HG02943 (cell line): Measurements from ENCODE around the gene UBE2E2.
"Not testable (repeated sequence)": the region's sequence is repeated elsewhere in the genome, so short reads cannot be mapped to it uniquely, and the experiment has no call there.

Experiments used
- ATAC-seq: cut with Tn5 transposase; IDR thresholded peaks from one replicate; pipeline ENCODE4 v1.9.1; 2021; ENCODE audit warnings: mild to moderate bottlenecking, low read depth, moderate library complexity; ENCODE audit not compliant: unreplicated experiment

Gene UBE2E2

DNA sequence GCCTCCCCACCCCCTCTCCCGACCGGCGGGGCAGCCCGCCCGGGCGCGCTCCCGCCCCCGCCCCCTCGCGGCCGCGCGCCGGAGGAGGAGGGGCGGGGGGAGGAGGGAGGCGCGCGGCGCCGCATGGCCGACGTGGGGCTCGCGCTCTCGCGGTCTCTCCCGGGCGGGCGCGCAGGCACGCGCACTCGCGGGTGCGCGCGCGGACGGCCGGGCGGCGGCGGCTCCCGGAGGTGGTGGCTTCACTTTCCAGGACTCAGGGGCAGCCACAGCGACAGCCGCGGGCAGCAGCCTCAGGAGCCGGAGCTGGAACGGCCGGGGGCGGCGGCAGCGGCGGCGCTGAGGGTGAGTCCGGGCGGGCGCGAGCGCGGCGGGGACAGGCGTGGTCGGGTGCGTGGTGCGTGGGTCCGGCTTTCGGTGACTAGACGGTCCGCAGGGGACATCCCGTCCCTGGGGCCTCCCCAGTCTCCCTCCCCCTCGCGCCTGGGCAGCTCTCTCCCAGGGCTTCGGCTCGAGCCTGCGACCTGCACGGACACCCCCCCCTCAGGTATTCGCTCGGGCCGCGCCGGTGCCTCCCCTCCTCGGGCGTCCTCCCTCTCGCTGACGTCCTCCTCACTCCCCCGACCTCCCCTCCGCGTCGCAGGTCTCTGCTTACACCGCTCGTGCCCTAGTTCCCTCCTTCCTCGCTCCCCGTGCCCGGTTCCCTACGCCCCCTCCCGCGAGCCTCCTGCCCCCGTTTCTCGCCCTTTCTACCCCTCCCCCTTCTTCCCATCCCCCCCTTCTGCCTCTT lies at the start of gene UBE2E2:
Gene UBE2E2, plus strand, starts transcription at position 407 of the 787 bp plus-strand sequence.
- peak; percentile 62 for ATAC-seq

DNA sequence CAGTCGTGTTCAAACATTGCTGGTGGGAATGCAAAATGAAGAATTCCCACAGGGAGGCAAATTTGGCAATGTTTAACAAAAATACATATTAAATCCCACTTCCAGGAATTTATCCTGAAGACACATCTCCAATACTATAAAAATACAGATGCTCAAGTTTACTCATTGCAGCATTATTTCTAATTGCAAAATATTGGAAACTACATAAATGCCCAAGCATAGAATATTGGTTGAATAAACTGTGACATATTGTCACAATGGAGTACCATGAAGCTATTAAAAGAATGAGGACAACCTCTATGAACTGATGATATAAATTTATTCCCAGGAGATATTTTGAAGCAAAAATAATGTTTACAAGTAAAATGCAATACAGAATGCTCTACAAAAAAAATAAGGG lies 49.7 kb upstream of the UBE2E2 start:
- no peak for ATAC-seq

- no peak for ATAC-seq
Measured at GRCh38 chr3:23157331-23157730, 45.8 kb upstream of the UBE2E2 start.

GRCh38 chr3:23159929-23160328 lies 43.2 kb upstream of the UBE2E2 start:
- ATAC-seq = no peak

DNA sequence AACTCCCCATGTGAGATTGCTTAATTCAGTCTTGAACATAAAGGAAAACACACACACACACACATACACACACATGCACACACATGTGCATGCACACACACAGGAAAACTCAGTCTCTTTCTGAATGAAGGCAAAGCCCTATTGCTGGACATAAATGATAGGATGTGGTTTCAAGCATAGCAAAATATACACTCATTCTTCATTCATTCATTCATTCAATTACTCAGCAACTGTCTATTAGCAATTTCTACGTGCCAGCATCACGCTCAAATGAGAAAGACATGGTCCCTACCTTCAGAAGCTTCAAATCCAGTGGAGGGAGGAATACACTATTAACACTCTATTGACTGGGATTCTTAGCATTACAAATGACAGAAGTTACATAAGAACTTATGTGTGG lies 41.8 kb upstream of the UBE2E2 start:
- no peak for ATAC-seq

- peak; percentile 52 for ATAC-seq
Measured at GRCh38 chr3:23161896-23162570, 41.1 kb upstream of the UBE2E2 start.

- ATAC-seq = peak; percentile 50
Measured at GRCh38 chr3:23162934-23163333, 40.2 kb upstream of the UBE2E2 start.

DNA sequence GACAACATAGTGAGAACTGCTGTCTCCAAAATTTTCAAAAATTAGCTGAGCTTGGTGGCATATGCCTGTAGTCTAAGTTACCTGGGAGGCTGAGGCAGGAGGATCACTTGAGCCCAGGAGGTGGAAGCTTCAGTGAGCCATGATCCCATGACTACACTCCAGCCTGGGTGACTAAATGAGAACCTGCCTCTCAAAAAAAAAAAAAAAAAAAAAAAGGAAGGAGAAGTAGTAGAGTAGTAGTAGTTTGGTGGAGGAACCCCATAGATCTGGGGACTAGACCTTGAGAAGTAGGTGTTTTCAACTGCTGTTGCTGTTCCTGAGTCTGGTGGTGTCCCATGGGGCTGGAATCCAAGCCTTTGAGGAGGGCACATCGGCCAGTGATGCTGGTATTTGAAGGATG lies 38.4 kb upstream of the UBE2E2 start:
- no peak for ATAC-seq

DNA sequence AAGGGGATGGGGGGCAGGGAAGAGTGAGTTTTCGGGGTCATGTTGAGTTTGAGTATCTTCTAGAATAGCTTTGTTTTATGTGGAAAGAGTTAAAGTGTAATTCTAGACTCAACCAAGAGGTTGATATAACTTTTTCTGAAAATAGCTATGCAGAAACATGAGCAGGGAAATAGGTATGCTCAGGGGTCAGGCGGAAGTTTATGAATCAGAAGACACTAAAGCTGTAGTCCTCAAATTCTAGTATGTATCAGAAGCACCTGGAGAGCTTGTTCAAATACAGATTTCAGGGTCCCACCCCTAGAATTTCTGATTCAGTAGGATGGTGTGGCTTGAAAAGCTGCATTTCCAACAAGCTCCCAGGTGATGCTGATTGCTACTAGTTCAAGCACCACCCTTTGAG lies 37.6 kb upstream of the UBE2E2 start:
- no peak for ATAC-seq

GRCh38 chr3:23166276-23166675 lies 36.9 kb upstream of the UBE2E2 start:
- no peak for ATAC-seq

GRCh38 chr3:23166845-23167244 lies 36.3 kb upstream of the UBE2E2 start:
- no peak for ATAC-seq

GRCh38 chr3:23169551-23169950 lies 33.6 kb upstream of the UBE2E2 start:
- ATAC-seq = no peak

GRCh38 chr3:23170291-23170690 lies 32.8 kb upstream of the UBE2E2 start:
- no peak for ATAC-seq

GRCh38 chr3:23172059-23172458 lies 31.1 kb upstream of the UBE2E2 start:
- ATAC-seq = no peak

DNA sequence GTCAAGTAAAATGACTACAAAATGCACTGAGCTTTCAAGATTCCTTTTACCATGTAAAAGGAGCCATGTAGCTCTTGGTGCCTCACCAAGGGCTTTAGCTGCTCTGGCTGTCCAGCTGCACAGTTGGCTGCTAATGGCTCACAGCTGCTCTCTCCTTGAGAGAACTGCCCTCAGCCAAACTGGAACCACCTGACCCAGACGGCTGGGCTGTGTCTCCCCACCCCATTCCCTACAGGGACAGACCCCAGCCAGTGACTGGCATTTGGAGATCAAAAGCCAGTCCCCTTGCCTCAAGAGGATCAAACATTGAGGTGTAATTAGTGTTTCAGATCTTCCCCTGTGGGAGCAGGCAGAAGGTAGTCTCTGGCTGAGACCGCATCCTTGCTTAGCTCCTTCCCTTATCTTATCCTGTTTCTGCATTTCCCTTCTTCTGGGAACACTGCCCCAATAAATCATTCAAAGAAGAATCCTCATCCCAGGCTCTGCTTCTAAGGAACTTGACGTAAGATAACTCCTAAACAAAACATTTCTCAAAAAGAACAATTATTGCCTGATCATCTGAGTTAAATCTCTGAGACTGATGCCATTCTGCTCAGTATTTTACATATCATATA lies 28.6 kb upstream of the UBE2E2 start:
- ATAC-seq = no peak

GRCh38 chr3:23175341-23176083 lies 27.6 kb upstream of the UBE2E2 start:
- ATAC-seq = no peak

DNA sequence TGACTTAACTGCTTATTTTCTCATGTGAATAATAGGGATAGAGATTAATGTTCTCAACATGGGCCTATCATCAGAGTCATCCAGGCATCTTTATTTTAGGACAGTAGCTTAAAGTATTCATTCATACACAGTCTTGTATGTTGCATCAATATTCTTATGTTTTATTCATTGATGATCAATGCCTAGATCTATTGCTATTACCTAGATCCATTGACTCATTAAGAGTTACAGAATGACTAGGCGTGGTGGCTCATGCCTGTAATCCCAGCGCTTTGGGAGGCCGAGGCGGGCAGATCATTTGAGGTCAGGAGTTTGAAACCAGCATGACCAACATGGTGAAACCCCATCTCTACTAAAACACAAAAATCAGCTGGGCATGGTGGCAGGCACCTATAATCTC lies 26.3 kb upstream of the UBE2E2 start:
- not testable (repeated sequence) for ATAC-seq

GRCh38 chr3:23182996-23183513 lies 20.1 kb upstream of the UBE2E2 start:
- no peak for ATAC-seq

DNA sequence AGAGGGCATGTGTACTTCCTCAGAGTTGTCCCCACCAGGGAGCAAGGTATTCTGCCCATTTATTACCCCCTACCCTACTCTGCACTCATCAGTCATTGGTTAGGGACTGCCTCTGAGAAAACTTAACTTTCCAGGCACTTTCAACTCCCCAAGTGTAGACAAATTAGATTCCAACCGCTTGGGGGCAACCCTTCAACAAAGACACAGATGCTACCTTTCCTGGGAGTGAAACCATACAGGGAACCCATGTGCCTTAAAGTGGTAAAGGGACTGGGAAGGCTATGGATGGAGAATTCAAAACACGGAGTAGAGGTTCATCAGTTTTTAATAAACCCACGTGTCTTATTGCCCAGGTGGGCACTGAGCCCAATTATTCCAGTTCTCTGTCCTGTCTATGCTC lies 19.4 kb upstream of the UBE2E2 start:
- no peak for ATAC-seq

DNA sequence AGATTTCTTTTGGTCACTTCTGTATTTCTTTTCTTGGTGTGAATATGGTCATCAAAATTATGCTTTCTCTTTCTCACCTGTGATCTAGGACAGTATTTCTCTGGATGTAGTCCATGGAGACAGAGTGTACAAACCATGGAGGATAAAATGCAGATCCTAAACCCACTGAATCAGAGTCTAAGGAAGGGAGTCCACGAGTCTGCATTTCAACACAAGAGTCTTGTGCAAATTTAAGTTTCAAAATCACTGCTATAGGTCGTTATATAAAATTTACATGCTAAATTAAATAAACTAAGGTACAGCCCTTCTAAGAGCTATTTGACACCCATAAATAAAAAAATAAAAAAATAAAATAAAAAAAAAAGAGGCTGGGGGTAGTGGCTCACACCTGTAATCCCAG lies 17.3 kb upstream of the UBE2E2 start:
- no peak for ATAC-seq

GRCh38 chr3:23189187-23189586 lies 13.9 kb upstream of the UBE2E2 start:
- no peak for ATAC-seq
